ENCODE measurements around the gene TMSB4X.
"Not testable (repeated sequence)": the region's sequence is repeated elsewhere in the genome, so short reads cannot be mapped to it uniquely, and the experiment has no call there.

The TMSB4X gene

GRCh38 chrX:12994321-12994720, 19.4 kb downstream of the TMSB4X start:
- no peak for FAIRE-seq
- no peak for DNase-seq (ENCODE audit: low spot score)

GRCh38 chrX:12996934-12997435, 22.1 kb downstream of the TMSB4X start:
- DNase-seq (ENCODE audit: low spot score) (no peak), FAIRE-seq (no peak)

GRCh38 chrX:12997906-12998687, 23.2 kb downstream of the TMSB4X start:
- no peak for DNase-seq (ENCODE audit: low spot score)
- peak; percentile 71 for FAIRE-seq

- FAIRE-seq (no peak), DNase-seq (ENCODE audit: low spot score) (no peak)
These were observed 24.5 kb downstream of the TMSB4X start for GRCh38 chrX:12999422-12999821.

- DNase-seq (ENCODE audit: low spot score) (no peak), FAIRE-seq (no peak)
These were observed 25.4 kb downstream of the TMSB4X start for GRCh38 chrX:13000301-13000811.

- FAIRE-seq (no peak), DNase-seq (ENCODE audit: low spot score) (no peak)
These were observed 26.2 kb downstream of the TMSB4X start for GRCh38 chrX:13001097-13001496.

- peak; percentile 87 for FAIRE-seq
- peak; percentile 41 for DNase-seq (ENCODE audit: low spot score)
These were observed 27.2 kb downstream of the TMSB4X start for GRCh38 chrX:13001961-13002671.

GRCh38 chrX:13005661-13006473, 31.0 kb downstream of the TMSB4X start:
- DNase-seq (ENCODE audit: low spot score) (no peak), FAIRE-seq (no peak)

GRCh38 chrX:13007519-13008188, 32.7 kb downstream of the TMSB4X start:
- FAIRE-seq: no peak
- DNase-seq (ENCODE audit: low spot score): no peak

- FAIRE-seq: no peak
- no peak for DNase-seq (ENCODE audit: low spot score)
These were observed 33.3 kb downstream of the TMSB4X start for GRCh38 chrX:13008189-13008533.

- DNase-seq (ENCODE audit: low spot score) (no peak), FAIRE-seq (no peak)
These were observed 33.9 kb downstream of the TMSB4X start for GRCh38 chrX:13008851-13009250.

- DNase-seq (ENCODE audit: low spot score) (no peak), FAIRE-seq (no peak)
These were observed 34.4 kb downstream of the TMSB4X start for GRCh38 chrX:13009273-13009672.

GRCh38 chrX:13009844-13010243, 34.9 kb downstream of the TMSB4X start:
- no peak for DNase-seq (ENCODE audit: low spot score)
- FAIRE-seq: no peak

GRCh38 chrX:13010546-13010945, 35.6 kb downstream of the TMSB4X start:
- FAIRE-seq (no peak), DNase-seq (ENCODE audit: low spot score) (no peak)

GRCh38 chrX:13013363-13014110, 38.6 kb downstream of the TMSB4X start:
- no peak for DNase-seq (ENCODE audit: low spot score)
- no peak for FAIRE-seq

GRCh38 chrX:13014111-13015096, 39.5 kb downstream of the TMSB4X start:
- FAIRE-seq (peak; percentile 43), DNase-seq (ENCODE audit: low spot score) (no peak)

GRCh38 chrX:13015536-13016236, 40.8 kb downstream of the TMSB4X start:
- FAIRE-seq (no peak), DNase-seq (ENCODE audit: low spot score) (no peak)

- FAIRE-seq; DNase-seq (ENCODE audit: low spot score): not testable (repeated sequence)
These were observed 41.8 kb downstream of the TMSB4X start for GRCh38 chrX:13016731-13017130.

GRCh38 chrX:13022926-13023325, 48.0 kb downstream of the TMSB4X start:
- FAIRE-seq (no peak), DNase-seq (ENCODE audit: low spot score) (no peak)
